T-cell (primary cell): ENCODE results near the gene WDR46. TPM values are rescaled to one million over a fixed set of nuclear protein-coding genes. Genes with fewer than 3 reads are reported as not detected.

ENCODE experiments used
- ATAC-seq, 4 experiments: fragments of 200-7000 bp in 3 of 4; fragments of 150-1000 bp in 1 of 4; cut with Tn5 transposase; replicated peaks in 1 of 4; 1 replicate in 3 of 4; 2 replicates in 1 of 4; pipeline ENCODE4 v1.10.0; 2021; ENCODE audit warnings: moderate library complexity in 3 of 4, mild to moderate bottlenecking in 2 of 4, moderate number of reproducible peaks in 1 of 4
- CTCF ChIA-PET, 2 donors: fragments of 300-600 bp; sonication (Branson Sonifier 250); formaldehyde crosslinking; loops; one replicate each; lab custom pipeline; 2022; ENCODE audit warnings: antibody characterized with exemption in 2 of 2; lab: Charles Lee
- POLR2A ChIA-PET, 2 donors: fragments of 300-600 bp; sonication (Branson Sonifier 250); formaldehyde crosslinking; loops; one replicate each; lab custom pipeline; 2022; ENCODE audit warnings: antibody characterized with exemption in 2 of 2; lab: Charles Lee
- DNase-seq, 35 experiments: peaks; one replicate each; pipeline versions ENCODE4 v3.0.0 to v3.0.0-alpha.2; 2013 to 2023
- H3K27ac ChIP-seq: one replicate; pipeline ENCODE4 v1.5.1; 2013; ENCODE audit warnings: low read length
- H3K27me3 ChIP-seq, 2 experiments: replicated peaks in 1 of 2; 1 replicate in 1 of 2; 2 replicates in 1 of 2; pipeline versions ENCODE4 v1.6.1 to v1.7.0; 2013; ENCODE audit warnings: low read length in 1 of 2, mixed read lengths in 1 of 2; ENCODE audit not compliant: control insufficient read depth in 2 of 2, insufficient read depth in 2 of 2; ENCODE audit errors: extremely low read depth in 1 of 2
- H3K36me3 ChIP-seq, 2 donors: 1 replicate in 1 of 2; 2 replicates in 1 of 2; pipeline versions ENCODE4 v1.6.1 to v1.7.0; 2013; ENCODE audit warnings: low read length in 1 of 2; ENCODE audit not compliant: control insufficient read depth in 2 of 2, insufficient read depth in 1 of 2; ENCODE audit errors: extremely low read depth in 1 of 2
- H3K4me1 ChIP-seq, 2 experiments: 1 replicate in 1 of 2; 2 replicates in 1 of 2; pipeline versions ENCODE4 v1.6.1 to v1.7.0; 2013; ENCODE audit warnings: low read length in 2 of 2, mixed read lengths in 1 of 2; ENCODE audit not compliant: insufficient read depth in 2 of 2, control insufficient read depth in 1 of 2; ENCODE audit errors: extremely low read depth in 1 of 2
- H3K4me3 ChIP-seq, 2 donors: 1 replicate in 1 of 2; 2 replicates in 1 of 2; pipeline versions ENCODE4 v1.5.1 to v1.7.0; 2013; ENCODE audit warnings: mild to moderate bottlenecking in 2 of 2, low read length in 1 of 2, moderate library complexity in 1 of 2; ENCODE audit not compliant: control insufficient read depth in 1 of 2; ENCODE audit errors: extremely low read depth in 1 of 2
- H3K9me3 ChIP-seq: 2 replicates; pipeline ENCODE4 v1.7.0; 2013
- H3K27ac Mint-ChIP-seq, 2 donors: one replicate each; pipeline ENCODE4 v1.8.0; 2020 to 2021; ENCODE audit warnings: mild to moderate bottlenecking in 2 of 2, mixed read lengths in 2 of 2
- H3K27me3 Mint-ChIP-seq, 2 donors: one replicate each; pipeline ENCODE4 v1.8.0; 2021 to 2022; ENCODE audit warnings: mixed read lengths in 2 of 2
- H3K36me3 Mint-ChIP-seq: one replicate; pipeline ENCODE4 v1.8.0; 2021; ENCODE audit warnings: mixed read lengths
- H3K4me1 Mint-ChIP-seq, 3 donors: one replicate each; pipeline ENCODE4 v1.8.0; 2020 to 2022; ENCODE audit warnings: mixed read lengths in 3 of 3, mild to moderate bottlenecking in 1 of 3
- H3K4me3 Mint-ChIP-seq, 3 donors: one replicate each; pipeline ENCODE4 v1.8.0; 2020 to 2022; ENCODE audit warnings: mild to moderate bottlenecking in 3 of 3, mixed read lengths in 3 of 3, moderate library complexity in 3 of 3
- H3K9me3 Mint-ChIP-seq, 3 donors: one replicate each; pipeline ENCODE4 v1.8.0; 2020 to 2022; ENCODE audit warnings: mixed read lengths in 3 of 3
- WGBS: methylation state at CpG from one replicate; pipeline ENCODE4 v1.1.5; 2013; ENCODE audit warnings: missing lambda C conversion rate; ENCODE audit not compliant: insufficient coverage; 5-methylcytosine and 5-hydroxymethylcytosine counted together
- total RNA-seq, 35 experiments: library from RNA in 6 of 35; stranded (reverse) in 6 of 35; fragments of 120-200 nt in 1 of 35; gene quantifications; one replicate each; pipeline versions ENCODE4 v1.2.1 to v1.2.4 and lab custom pipeline; 2013 to 2026

WDR46 gene
- 10 to 100 TPM; 38.3 to 74.4 (median 60.4) TPM for total RNA-seq
- 58.4 TPM for total RNA-seq (2013)
- 22.7 to 224 (median 52.7) reads per million in 29 experiments for total RNA-seq (lab: John Stamatoyannopoulos, UW)

DNA sequence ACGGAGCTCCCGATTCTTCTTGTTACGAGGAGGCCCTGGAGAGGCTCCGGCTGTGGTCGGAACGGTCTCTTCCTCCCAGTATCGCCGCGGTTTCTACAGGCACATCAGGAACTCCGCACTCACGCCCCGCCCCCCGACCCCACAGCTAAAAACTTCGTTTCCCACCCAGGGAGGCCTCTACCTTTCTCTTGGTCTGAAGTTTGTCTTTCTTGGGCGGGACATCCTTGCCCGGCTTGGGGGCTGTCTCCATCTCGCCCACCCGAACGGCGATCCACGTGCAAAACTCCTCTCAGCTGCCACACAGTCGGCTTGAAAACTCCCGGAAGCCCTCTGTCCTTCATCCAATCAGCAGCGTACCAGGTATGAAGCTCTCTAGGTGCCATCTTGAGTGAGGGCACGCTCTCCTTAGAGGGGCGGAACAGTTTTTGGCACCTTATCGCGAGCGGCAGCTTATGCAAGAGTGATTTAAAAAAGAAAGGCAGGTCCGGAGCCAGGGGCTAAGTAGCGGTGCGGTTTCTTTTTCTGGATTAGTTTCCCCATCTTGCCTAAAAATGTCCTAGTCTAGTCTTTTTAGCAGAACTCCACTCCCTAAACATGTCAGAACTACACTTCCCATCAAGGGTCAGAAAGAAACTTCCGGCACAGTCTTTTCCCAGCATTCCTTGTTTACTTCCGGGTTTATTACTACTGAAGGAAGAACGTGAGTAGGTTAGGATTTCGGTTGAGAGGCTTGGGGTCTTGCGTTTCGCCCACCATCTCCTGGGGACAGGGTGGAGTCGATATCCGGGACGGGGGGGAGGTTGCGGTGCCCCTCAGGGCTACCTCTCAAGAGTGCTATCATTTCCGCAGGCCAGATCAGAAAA lies at the start of gene WDR46, which contains the start of gene PFDN6:
Gene WDR46, minus strand, starts transcription at position 319 of the 863 bp plus-strand sequence. Its CDS starts 69 bp downstream, at position 250.
Gene PFDN6, plus strand, starts transcription at position 681 of the 863 bp plus-strand sequence. CDS start 256 bp downstream, outside the sequence.
- Histone ChIP-seq H3K27ac (peak within 1 kb of the TSS; percentile 65), H3K27me3 (no peaks in the 10 kb centered on the region), H3K9me3 (no peaks in the 10 kb centered on the region), H3K4me3 (peak within 1 kb of the TSS; percentile 82 to 97), H3K4me1 (peaks cover 13 to 33% of the 10 kb centered on the region in 2 experiments), H3K36me3 (peaks cover 8 to 46% of the 10 kb centered on the region in 2 donors)
- H3K36me3 Mint-ChIP-seq: peaks cover 42% of the 10 kb centered on the region
- H3K4me3 Mint-ChIP-seq: peak within 1 kb of the TSS; percentile 93 to 96 (median 96)
- WGBS: 0% methylated on average over 37 of the region's 43 CpGs
- ATAC-seq (peak; percentile 95 to 96 (median 96)), DNase-seq (peak; percentile 67 to 90 (median 82))
- peaks cover 44 to 50% (median 49%) of the 10 kb centered on the region in 3 donors for H3K4me1 Mint-ChIP-seq
- H3K27ac Mint-ChIP-seq: peak within 1 kb of the TSS; percentile 92 to 96
- H3K27me3 Mint-ChIP-seq: no peaks in the 10 kb centered on the region
- no peaks in the 10 kb centered on the region for H3K9me3 Mint-ChIP-seq
- CTCF ChIA-PET: interaction anchor here (0.5 to 2.4 kb wide), 13 partner anchors 8 to 434 kb away, joined by 3 to 11 read pairs (median 4); partner anchors contain the start of genes B3GALT4 (in 1 of the 2), RPS18 (in 1 of the 2), VPS52 (in 1 of the 2) and ZBTB22 (in 1 of the 2)
- POLR2A ChIA-PET: interaction anchor here (0.5 to 2.8 kb wide), 8 partner anchors 8 to 57 kb away, joined by 3 to 10 read pairs (median 4); partner anchors contain the start of genes B3GALT4 (in 2 of the 2), RPS18 (in 1 of the 2) and VPS52 (in 1 of the 2)

DNA sequence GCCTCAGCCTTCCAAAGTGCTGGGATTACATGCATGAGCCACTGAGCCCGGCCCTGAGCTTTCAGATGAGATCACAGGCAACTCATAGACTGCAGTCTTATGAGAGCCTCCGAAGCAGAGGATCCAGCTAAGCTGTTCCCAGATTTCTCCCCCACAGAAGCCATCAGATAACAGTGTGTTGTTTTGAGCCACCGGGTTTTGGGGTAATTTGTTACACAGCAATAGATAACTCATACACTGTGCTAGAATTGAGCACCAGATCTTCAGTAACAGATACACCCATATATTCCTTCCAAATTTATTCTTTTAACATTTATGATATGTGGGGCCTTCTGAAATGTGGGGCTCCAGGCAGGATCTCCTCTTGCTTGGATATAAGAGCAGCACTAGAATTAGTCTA lies 47.5 kb upstream of the WDR46 start:
- ChIA-PET CTCF (interaction anchor here in 1 of 2 donors (0.7 kb wide), 1 partner anchor 762 kb away, joined by 5 read pairs; no protein-coding TSS in a partner anchor), POLR2A (interaction anchor here in 1 of 2 donors (0.7 kb wide), 1 partner anchor 120 kb away, joined by 3 read pairs; no protein-coding TSS in a partner anchor)
- Histone ChIP-seq H3K9me3 (no peaks in the 10 kb centered on the region), H3K27me3 (no peaks in the 10 kb centered on the region), H3K4me1 (peaks cover 3 to 13% of the 10 kb centered on the region in 2 experiments), H3K27ac (no peak overlapping the region), H3K36me3 (no peaks in the 10 kb centered on the region), H3K4me3 (no peak overlapping the region)
- 60% methylated on average over 1 of the region's 3 CpGs for WGBS
- H3K9me3 Mint-ChIP-seq: no peaks in the 10 kb centered on the region
- no peak overlapping the region for H3K27ac Mint-ChIP-seq
- no peaks in the 10 kb centered on the region for H3K36me3 Mint-ChIP-seq
- H3K4me1 Mint-ChIP-seq: peaks cover 4 to 30% (median 22%) of the 10 kb centered on the region in 3 donors
- H3K4me3 Mint-ChIP-seq: no peak overlapping the region
- DNase-seq: no peak
- ATAC-seq: no peak
- H3K27me3 Mint-ChIP-seq: no peaks in the 10 kb centered on the region

DNA sequence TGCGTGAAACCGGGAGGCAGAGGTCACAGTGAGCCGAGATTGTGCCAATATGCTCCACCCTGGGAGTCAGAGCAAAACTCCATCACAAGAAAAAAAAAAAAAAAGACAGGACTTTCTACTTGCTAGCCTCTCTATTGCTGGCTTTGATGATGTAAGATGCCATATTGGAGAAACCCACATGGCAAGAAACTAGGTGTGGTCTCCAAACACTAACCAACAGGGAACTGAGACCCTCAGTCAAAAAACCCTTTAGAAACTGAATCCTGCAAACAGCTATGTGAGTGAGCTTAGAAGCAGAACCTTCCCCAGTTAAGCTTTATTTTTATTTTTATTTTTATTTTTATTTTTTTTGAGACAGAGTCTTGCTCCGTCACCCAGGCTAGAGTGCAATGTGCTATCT lies 46.9 kb upstream of the WDR46 start:
- POLR2A ChIA-PET: interaction anchor here in 1 of 2 donors (0.6 kb wide), 1 partner anchor 10 kb away, joined by 9 read pairs; no protein-coding TSS in a partner anchor
- H3K27me3 ChIP-seq: no peaks in the 10 kb centered on the region
- no peaks in the 10 kb centered on the region for H3K36me3 Mint-ChIP-seq
- CTCF ChIA-PET: interaction anchor here in 1 of 2 donors (0.7 kb wide), 2 partner anchors 376 to 762 kb away, joined by 3 to 5 read pairs; no protein-coding TSS in a partner anchor
- no peak overlapping the region for H3K27ac Mint-ChIP-seq
- DNase-seq (no peak), ATAC-seq (no peak)
- H3K9me3 Mint-ChIP-seq: no peaks in the 10 kb centered on the region
- no peak overlapping the region for H3K4me3 ChIP-seq
- peaks cover 3 to 10% of the 10 kb centered on the region in 2 experiments for H3K4me1 ChIP-seq
- WGBS: 100% methylated on average over 1 of the region's 4 CpGs
- no peak overlapping the region for H3K4me3 Mint-ChIP-seq
- no peak overlapping the region for H3K27ac ChIP-seq
- H3K27me3 Mint-ChIP-seq: no peaks in the 10 kb centered on the region
- H3K36me3 ChIP-seq: no peaks in the 10 kb centered on the region
- H3K9me3 ChIP-seq: no peaks in the 10 kb centered on the region
- peaks cover 4 to 30% (median 22%) of the 10 kb centered on the region in 3 donors for H3K4me1 Mint-ChIP-seq

DNA sequence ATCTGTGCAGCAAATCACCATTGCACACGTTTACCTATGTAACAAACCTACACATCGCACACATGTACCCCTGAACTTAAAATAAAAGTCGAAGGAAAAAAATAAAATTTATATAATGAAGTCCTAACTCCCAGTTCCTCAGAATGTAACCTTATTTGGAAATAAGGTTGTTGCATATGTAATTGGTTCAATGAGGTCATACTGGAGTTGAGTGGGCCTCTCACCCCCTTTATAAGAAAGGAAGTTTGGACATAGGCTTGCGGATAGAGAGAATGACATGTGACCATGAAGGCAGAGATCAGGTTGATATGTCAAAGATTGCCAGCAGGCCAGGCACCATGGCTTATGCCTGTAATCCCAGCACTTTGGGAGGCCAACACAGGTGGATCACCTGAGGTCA lies 44.6 kb upstream of the WDR46 start:
- Histone ChIP-seq H3K27me3 (no peaks in the 10 kb centered on the region), H3K27ac (no peak overlapping the region), H3K36me3 (no peaks in the 10 kb centered on the region), H3K4me3 (no peak overlapping the region), H3K9me3 (no peaks in the 10 kb centered on the region), H3K4me1 (peaks cover 3 to 10% of the 10 kb centered on the region in 2 experiments)
- ChIA-PET CTCF (interaction anchor here in 1 of 2 donors (0.7 kb wide), 1 partner anchor 40 kb away, joined by 8 read pairs; no protein-coding TSS in a partner anchor), POLR2A (no interaction called here)
- Mint-ChIP-seq H3K27ac (no peak overlapping the region), H3K27me3 (no peaks in the 10 kb centered on the region), H3K4me3 (no peak overlapping the region), H3K4me1 (peaks cover 2 to 16% (median 8%) of the 10 kb centered on the region in 3 donors), H3K9me3 (no peaks in the 10 kb centered on the region), H3K36me3 (no peaks in the 10 kb centered on the region)
- ATAC-seq (no peak), DNase-seq (no peak)
- WGBS: no CpG with 5 or more reads among the region's 4 CpGs

- no peaks in the 10 kb centered on the region for H3K36me3 Mint-ChIP-seq
- Histone ChIP-seq H3K9me3 (no peaks in the 10 kb centered on the region), H3K4me1 (peaks cover 3 to 10% of the 10 kb centered on the region in 2 experiments), H3K36me3 (no peaks in the 10 kb centered on the region), H3K27ac (no peak overlapping the region), H3K27me3 (no peaks in the 10 kb centered on the region), H3K4me3 (no peak overlapping the region)
- H3K4me3 Mint-ChIP-seq: no peak overlapping the region
- 84% methylated on average over 7 of the region's 10 CpGs for WGBS
- H3K27me3 Mint-ChIP-seq: no peaks in the 10 kb centered on the region
- H3K27ac Mint-ChIP-seq: no peak overlapping the region
- ATAC-seq: no peak
- ChIA-PET CTCF (no interaction called here), POLR2A (no interaction called here)
- H3K9me3 Mint-ChIP-seq: no peaks in the 10 kb centered on the region
- DNase-seq: no peak
- peaks cover 2 to 18% (median 8%) of the 10 kb centered on the region in 3 donors for H3K4me1 Mint-ChIP-seq
Observed at GRCh38 chr6:33330736-33331135, 41.7 kb upstream of the WDR46 start.

- H3K4me3 ChIP-seq: no peak overlapping the region
- H3K27me3 ChIP-seq: no peaks in the 10 kb centered on the region
- ATAC-seq: no peak
- no peaks in the 10 kb centered on the region for H3K9me3 ChIP-seq
- peaks cover 6% of the 10 kb centered on the region in 2 experiments for H3K4me1 ChIP-seq
- POLR2A ChIA-PET: interaction anchor here in 1 of 2 donors (0.5 to 0.6 kb wide), 2 partner anchors 428 to 429 kb away, joined by 3 read pairs; no protein-coding TSS in a partner anchor
- no peaks in the 10 kb centered on the region for H3K27me3 Mint-ChIP-seq
- peak overlapping the region in 1 of 2 donors; percentile 75 for H3K27ac Mint-ChIP-seq
- no peaks in the 10 kb centered on the region for H3K9me3 Mint-ChIP-seq
- H3K4me1 Mint-ChIP-seq: peaks cover 2 to 13% (median 3%) of the 10 kb centered on the region in 3 donors
- DNase-seq: no peak
- no peak overlapping the region for H3K4me3 Mint-ChIP-seq
- no peak overlapping the region for H3K27ac ChIP-seq
- H3K36me3 ChIP-seq: no peaks in the 10 kb centered on the region
- H3K36me3 Mint-ChIP-seq: no peaks in the 10 kb centered on the region
- CTCF ChIA-PET: interaction anchor here in 1 of 2 donors (0.6 kb wide), 1 partner anchor 100 kb away, joined by 7 read pairs; no protein-coding TSS in a partner anchor
- no CpG with 5 or more reads among the region's 5 CpGs for WGBS
Observed at GRCh38 chr6:33329058-33329457, 40.0 kb upstream of the WDR46 start.
